HG03060 (cell line): ENCODE results near the gene RTCA.
"Not testable (repeated sequence)": the region's sequence is repeated elsewhere in the genome, so short reads cannot be mapped to it uniquely, and the experiment has no call there.

Source experiments
- ATAC-seq: cut with Tn5 transposase; IDR thresholded peaks from one replicate; pipeline ENCODE4 v1.9.1; 2021; ENCODE audit warnings: low read depth, moderate number of reproducible peaks; ENCODE audit not compliant: unreplicated experiment

Gene RTCA

DNA sequence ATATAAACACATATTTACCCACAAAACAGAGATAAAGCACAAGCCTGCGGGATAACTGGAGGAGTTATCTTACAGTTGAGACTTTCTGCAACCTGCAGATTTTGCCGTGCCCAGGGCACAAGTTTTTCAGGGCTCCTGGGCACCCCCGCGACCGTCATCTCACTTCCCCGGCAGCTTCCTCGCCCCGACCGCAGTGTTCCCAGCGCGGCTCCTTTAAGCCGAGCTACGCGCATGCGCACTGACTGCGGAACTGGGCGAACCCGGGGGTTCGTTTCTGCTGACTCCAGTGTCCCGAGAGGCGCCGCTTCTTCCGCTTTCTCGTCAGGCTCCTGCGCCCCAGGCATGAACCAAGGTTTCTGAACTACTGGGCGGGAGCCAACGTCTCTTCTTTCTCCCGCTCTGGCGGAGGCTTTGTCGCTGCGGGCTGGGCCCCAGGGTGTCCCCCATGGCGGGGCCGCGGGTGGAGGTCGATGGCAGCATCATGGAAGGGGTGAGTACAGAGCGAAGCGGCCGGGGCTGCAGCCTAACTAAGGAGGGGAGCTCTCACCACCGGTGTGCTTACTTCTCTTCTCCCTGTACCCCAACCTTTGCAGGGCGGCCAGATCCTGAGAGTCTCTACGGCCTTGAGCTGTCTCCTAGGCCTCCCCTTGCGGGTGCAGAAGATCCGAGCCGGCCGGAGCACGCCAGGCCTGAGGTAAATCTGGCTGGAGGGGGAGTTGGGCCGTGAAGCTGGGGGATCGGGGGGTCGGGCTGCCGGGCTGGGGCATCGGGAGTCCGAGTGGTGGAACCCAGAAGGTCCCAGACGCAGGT is at the start of gene RTCA:
TSS of gene RTCA (plus strand) at position 286 of the 810 bp plus-strand sequence. CDS start at position 446, 160 bp downstream.
- peak; percentile 86 for ATAC-seq

DNA sequence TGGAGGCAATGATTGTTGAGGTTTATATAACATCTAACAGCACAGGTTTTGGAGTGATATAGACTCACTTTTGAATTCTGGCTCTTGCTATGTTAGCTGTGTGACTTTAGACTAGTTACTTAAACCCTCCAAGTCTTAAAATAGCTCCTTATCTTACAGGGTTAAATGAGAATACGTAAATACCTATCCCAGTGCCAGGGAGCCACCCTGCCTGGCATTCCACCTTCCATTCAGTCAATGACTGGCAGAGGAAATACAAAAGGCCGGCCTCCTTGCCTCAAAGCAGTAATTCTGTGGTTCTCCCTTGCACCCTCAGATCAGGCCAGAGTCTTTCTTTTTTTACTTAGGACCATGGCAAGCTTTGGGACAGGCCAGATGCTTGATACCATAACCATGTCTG is 48.2 kb upstream of the RTCA start:
- ATAC-seq: no peak

DNA sequence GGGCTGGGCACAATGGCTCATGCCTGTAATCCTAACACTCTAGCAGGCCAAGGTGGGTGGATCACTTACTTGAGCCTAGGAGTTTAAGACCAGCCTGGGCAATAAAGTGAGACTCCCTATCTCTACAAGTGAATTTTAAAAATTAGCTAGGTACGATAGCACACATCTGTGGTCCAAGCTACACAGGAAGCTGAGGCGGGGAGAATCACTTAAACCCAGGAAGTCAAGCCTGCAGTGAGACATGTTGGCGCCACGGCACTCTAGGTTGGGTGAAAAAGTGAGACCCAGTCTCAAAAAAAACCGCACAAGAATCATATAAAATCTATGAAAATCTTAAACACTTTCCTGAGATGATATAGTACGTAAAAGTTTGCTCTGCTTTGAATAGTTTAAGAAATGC is 46.6 kb upstream of the RTCA start:
- no peak for ATAC-seq

DNA sequence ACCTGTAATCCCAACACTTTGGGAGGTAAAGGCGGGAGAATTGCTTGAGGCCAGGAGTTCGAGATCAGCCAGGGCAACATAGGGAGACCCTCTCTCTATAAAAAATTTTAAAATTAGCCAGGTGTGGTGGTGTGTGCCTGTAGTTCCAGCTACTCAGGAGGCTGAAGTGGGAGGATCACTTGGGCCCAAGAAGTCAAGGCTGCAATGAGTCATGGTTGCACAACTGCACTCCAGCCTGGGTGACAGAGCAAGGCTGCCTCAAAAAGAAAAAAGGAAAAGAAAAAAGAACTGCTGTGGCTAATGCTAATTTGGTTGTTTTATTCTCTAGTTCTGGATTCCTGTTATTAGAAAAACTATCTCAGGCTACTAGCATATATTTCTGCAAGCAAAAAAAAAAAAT is 46.1 kb upstream of the RTCA start:
- no peak for ATAC-seq

DNA sequence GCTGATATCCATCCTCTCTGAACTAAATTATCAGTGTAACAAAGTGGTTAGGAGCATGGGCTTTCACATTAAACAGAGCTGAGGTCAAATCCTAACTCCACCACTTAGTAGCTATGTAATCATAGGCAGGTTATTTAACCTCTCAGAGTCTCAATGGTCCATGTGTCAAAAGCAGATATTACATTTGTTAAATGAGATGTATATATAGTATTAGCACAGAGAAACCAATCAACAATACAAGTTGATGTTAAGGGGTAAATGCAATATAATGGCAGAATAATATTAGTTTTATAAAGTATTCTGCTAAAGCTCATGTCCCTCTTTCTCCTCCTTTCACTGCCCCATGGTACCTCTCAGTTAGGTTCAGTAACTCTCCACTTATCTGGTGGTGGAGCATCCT is 43.6 kb upstream of the RTCA start:
- ATAC-seq: no peak

DNA sequence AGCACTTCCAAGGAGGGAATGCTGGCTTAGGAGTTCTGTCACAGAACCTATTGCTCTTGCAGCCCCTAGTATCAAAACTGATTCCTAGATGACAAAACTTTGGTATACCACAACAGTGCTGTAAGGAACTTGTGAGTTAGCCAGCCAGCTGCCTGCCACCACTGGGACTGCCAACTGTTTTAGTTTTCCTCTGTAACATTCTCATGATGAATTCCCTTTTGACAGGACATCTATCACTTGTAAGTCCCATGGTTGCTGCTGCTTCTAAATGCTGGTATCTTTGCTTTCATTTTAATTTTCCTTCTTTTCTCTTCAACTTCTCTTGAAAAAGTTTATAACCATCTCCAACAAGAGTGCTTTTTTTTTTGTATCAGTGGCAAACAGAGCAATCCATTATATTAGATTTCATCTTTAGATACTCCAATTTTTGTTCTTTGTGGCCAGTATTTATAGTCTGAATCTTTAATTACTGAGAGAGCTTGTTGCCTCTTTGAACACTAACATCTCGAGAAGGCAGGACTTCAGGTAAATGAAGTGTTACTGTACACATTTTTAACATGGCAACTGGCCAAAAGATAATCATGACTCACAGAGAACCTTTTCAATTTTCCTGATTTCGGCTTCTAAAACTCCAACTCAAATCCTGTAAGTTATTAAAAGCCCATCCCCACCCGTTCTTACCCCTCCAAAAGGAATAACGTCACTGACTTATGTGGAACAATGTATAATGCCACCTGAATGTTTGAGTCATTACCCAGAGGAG is 36.2 kb upstream of the RTCA start:
- no peak for ATAC-seq

DNA sequence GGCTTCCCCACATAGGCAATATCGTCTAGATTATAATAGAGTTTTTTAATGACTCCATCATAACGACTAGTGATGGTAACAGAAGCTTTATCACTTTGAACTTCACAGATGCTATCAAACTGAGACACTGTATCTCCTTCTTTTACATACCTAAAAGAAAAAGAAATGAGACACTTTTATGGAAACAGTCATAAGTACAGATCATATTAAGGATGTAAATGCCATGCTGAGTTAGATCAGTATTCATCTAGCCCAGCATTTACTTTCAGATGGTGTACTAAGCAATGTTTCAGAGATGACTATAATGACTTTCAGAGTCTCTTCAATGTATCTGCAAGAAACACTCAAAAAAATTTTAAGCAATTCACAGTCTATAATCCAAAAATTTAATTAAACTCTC is 35.3 kb upstream of the RTCA start:
- ATAC-seq: no peak

DNA sequence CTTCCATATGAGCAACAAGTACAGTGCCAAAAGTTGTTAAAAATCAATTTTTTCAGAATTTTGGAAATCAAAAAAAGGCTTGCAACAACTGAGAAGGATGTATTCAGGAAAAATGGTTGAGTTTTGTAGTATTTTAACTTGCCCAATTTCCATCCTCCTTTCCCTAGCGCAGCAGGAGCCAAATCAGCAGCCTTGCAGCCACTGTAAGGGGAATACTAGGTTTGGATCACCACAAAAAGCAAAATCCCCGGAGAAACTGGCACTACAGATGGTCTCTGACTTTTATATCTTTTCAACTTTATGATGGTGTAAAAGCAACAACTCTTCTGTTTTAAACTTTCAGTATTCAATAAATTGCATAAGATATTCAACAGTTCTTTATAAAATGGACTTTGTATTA is 34.3 kb upstream of the RTCA start:
- no peak for ATAC-seq

DNA sequence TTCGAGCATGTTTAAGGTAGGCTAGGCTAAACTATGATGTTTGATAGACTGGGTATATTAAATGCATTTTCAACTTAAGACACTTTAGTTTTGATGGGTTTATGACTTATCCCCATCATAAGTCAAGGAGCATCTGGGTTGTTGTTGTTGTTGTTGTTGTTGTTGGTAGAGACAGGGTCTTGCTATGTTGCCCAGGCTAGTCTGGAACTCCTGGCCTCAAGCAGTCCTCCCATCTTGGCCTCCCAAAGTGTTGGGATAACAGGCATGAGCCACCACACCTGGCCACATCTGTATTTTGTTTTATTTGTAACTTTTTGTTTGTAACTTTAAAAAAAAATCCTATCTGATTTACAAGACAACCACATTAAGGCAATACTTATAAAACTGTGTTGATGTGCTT is 33.9 kb upstream of the RTCA start:
- no peak for ATAC-seq

DNA sequence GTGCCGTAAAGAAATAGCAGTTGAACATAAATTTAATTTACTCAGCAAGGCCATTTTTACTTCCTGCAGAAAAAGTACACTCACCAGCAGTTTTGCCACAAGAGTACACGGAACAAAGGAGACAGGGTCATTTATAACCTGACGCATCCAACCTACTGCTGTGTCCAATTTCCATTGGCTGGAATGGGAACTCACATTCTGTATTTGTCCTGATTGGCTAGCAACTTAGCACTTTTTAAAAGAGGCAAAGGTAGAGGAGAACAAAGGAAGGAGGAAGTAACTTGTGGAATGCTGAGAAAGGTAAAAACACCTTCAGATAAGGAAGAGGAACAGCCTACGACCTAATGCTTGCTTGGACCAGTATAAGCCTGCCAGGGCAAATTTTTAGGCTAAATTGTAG is 32.5 kb upstream of the RTCA start:
- not testable (repeated sequence) for ATAC-seq

DNA sequence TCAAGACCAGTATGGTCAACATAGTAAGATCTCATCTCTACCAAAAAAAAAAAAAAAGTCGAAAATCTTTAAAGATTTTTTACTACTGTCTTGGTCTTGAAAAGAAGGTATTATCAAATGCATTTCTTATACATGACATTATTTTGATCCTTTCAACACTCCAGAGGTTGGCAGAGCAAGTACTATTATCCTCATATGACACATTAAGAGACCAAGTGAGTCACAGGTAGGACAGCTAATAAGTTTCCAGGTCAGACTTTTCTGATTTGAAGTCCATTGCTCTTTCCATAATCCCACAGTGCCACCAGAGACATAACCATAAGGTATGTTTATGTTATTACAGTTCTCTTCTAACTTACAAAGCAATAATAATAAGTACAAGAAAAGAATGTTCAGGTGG is 31.6 kb upstream of the RTCA start:
- ATAC-seq: no peak

DNA sequence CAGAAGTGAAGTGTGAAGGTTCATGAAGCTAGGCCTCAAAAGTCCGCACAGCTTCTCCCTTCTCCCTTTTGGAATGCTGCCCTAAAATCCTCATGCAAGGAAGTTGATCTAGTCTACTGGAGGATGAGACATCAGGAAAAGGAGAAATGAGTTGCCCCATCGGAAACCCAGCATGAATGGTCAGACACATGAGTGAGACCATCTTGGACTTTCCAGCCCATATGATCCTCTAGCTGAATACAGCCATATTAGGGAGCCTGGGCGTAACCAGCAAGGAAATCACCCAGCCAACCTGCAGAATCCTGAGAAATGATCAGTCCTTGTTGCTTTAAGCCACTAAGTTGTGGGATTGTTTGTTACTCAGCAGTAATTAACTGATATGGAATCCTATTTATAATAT is 28.9 kb upstream of the RTCA start:
- no peak for ATAC-seq

DNA sequence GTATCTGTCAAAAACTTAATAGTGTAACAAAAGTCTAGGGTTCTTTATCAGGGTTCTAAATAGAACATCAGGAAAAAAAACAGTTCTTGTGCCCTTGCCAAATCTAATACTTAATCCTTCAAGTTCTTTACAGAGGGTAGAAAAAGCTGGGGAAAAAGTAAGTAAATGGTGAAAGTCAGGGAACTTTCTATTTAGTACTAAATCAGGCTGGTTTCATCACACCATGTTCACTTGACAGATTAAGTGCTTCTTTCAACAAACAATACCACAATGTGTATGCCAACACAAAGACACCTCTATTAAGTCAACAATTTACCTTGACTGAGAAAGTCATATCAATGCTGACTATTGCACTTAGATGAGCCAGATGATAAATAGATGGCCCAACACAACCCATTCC is 26.1 kb upstream of the RTCA start:
- ATAC-seq: no peak

DNA sequence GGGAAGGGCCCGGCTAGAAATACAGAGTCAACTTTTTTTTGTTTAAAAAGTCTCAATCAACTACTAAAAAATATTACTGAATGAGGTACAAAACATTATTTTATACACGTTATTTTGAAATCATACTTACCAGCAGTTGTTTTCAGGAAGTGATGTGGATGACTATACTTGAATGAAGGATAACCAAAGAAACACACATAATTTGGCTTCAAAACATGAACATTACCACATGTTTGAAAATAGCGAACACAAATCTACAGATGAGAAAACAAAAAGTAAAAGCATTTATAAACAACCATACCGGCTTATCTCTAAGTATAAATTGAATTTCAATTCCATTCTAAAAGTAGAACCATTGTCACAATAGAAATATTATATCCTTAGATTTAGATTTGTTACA is 25.4 kb upstream of the RTCA start:
- no peak for ATAC-seq

DNA sequence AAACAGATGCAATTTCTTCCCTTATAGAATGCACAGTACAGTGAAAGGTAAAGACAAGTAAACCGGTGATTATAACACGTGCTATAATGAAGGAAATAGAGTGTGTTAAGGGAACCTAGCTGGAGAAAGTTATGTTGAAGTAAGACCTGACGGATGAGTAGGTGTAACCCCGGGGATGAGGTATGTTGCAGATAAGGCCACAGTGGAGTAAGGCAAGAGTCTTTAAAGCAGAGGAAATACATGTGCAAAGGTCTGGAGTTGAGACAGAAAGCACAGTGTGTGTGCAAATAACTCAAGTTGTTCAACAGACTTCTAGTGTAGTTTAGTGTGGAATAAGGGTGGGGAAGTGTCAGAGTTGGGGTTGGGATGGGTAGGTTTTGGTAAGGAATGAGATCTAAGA is 19.3 kb upstream of the RTCA start:
- ATAC-seq: no peak

DNA sequence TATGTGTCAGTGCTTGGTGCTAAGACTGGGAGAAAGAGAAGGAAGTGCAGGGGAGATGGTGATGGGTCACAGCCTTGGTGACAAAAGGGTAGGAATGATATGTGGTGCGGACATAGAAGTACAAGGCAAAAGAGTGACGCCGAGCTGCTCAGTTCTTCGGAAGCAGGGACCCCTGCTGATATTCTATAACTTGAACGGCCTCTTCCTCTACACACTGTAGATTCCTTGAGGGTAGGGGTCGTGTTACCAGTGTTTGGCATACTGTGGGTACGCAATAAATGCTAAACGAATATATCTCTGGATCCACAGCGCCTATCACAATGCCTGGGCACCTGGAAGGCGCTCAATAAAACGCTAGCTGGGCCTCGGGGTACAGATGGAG is 16.9 kb upstream of the RTCA start:
- ATAC-seq: no peak

DNA sequence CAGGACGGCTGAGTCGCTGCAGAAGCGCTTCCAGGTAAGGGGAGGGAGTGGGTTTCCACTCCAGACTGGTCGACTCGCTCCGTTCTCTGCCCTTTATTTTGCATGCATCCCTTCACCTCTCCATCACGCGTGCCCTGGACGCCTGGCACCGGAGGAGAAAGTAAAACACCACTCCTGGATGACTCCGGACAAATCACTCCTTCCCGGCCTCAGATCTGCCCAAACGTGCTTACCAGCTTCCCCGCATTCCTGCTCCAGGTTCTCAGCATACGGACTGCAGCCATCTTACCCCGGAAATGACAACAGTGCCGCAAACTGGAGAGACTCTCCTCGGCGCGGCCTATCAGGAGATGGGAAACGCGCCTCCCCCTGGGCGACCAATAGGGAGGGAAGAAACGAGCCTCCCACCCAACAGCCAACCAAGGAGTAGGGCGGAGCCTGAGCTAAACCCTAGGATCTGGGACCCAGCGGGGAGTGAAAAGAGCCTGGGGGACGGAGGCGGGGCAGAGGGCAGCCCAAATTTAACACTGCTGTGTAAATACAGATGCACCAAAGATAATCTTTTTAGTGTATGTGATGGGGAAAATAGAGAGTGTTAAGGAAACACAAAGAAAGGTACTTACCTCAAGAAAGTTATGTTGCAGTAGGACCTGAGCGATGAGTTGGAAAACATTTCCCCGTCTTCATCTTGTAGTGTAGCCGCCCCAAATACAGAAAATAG is 16.3 kb upstream of the RTCA start, which contains the start of gene DBT:
TSS of gene DBT (minus strand) at position 298 of the 721 bp plus-strand sequence. CDS start at position 284, 14 bp downstream.
- peak; percentile 98 for ATAC-seq

DNA sequence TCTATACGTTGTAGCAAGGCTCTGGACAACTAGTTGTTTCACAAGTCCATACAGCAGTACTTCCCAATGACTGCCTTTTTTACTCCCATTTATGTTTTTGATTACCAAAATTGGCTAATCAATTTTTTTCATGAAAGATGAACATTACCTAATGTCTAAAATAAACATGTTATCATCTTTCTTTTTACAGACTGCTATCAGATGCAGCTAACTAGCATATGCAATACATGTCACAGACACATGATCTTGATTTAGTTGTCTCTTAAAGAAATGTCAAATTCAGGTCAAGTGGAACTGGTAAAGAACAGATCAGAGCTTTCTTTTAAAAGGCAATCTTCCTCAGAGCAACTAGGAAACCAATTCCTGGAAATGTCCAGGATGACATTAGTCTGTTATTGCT is 15.8 kb upstream of the RTCA start:
- no peak for ATAC-seq

DNA sequence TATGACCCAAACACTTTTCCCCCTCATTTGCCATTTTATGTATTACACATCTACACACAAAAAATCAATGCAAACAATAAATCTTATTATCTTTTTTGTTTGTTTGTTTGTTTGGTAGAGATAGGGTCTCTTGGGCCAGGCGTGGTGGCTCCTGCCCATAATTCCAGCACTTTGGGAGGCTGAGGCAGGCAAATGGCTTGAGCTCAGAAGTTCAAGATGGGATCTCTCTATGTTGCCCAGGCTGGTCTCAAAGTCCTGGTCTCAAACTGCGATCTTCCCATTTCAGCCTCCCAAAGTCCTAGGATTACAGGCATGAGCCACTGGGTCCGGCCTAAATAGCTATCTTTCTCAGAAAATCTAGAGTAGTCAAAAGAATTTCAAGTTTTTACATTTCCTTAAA is 15.2 kb upstream of the RTCA start:
- no peak for ATAC-seq

DNA sequence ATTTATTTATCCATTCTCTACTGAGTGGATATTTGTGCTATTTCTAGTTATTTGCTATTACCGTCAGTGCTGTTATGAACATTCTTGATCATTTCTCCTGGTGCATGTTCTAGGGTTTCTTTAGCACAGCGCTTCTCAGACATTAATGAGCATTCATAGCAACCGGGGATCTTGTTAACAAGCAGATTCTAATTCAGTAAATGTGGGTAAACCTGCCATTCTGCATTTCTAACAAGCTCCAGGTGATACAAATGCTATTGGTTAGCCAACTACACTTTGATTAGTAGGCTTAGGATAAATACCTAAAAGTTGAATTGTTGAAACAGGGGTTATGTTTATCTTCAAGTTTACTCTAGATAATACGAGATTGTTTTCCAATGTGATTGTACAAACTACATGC is 13.1 kb upstream of the RTCA start:
- ATAC-seq: no peak

DNA sequence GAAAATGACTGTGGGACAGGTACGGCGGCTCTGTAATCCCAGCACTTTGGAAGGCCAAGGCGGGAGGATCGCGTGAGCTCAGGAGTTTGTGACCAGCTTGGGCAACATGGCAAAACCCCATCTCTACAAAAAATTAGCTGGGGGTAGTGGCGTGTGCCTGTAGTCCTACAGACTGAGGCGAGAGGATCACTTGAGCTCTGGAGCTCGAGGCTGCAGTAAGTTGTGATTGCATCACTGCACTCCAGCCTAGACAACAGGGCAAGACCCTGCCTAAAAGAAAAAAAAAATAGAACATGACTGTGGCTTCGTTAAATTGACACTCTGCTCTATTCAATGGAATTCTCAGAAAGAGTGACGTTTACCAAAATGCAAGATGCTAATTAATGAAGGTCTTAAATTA is 12.5 kb upstream of the RTCA start:
- ATAC-seq: no peak
